Type B pancreatic cell (in vitro differentiated cells): ENCODE data around the gene FAM180B. TPM values are rescaled to one million over a fixed set of nuclear protein-coding genes. Genes with fewer than 3 reads are reported as not detected.
A peak's percentile ranks its signal among the peaks of the same experiment; 100 is the strongest.

ENCODE experiments used
- DNase-seq: peaks from one replicate; pipeline ENCODE4 v3.0.0; 2021; ENCODE audit warnings: mixed read lengths; ENCODE audit not compliant: unreplicated experiment; ENCODE audit errors: extremely low spot score
- H3K27ac Mint-ChIP-seq: 2 replicates; pipeline ENCODE4 v1.8.0; 2021; ENCODE audit warnings: mild to moderate bottlenecking, mixed read lengths
- H3K27me3 Mint-ChIP-seq: 2 replicates; pipeline ENCODE4 v1.8.0; 2021; ENCODE audit warnings: mixed read lengths
- H3K36me3 Mint-ChIP-seq: 2 replicates; pipeline ENCODE4 v1.8.0; 2021; ENCODE audit warnings: mixed read lengths
- H3K4me1 Mint-ChIP-seq: one replicate; pipeline ENCODE4 v1.8.0; 2021; ENCODE audit warnings: mixed read lengths; ENCODE audit not compliant: unreplicated experiment
- H3K4me3 Mint-ChIP-seq: 2 replicates; pipeline ENCODE4 v1.8.0; 2021; ENCODE audit warnings: mild to moderate bottlenecking, mixed read lengths
- H3K9me3 Mint-ChIP-seq: 2 replicates; pipeline ENCODE4 v1.8.0; 2021; ENCODE audit warnings: mixed read lengths
- CTCF ChIP-seq: fragments of 200-600 bp; sonication (generic); conservative IDR thresholded peaks from 2 replicates; pipeline ENCODE4 v1.5.0; 2021; ENCODE audit warnings: antibody characterized with exemption, mild to moderate bottlenecking
- total RNA-seq: library from RNA; stranded (reverse); gene quantifications from 2 replicates; pipeline ENCODE4 v1.2.1, GENCODE V29; 2021; ENCODE audit warnings: low replicate concordance

FAM180B gene
- total RNA-seq, 1 donor from 2014 or later, result 0.43 TPM

DNA sequence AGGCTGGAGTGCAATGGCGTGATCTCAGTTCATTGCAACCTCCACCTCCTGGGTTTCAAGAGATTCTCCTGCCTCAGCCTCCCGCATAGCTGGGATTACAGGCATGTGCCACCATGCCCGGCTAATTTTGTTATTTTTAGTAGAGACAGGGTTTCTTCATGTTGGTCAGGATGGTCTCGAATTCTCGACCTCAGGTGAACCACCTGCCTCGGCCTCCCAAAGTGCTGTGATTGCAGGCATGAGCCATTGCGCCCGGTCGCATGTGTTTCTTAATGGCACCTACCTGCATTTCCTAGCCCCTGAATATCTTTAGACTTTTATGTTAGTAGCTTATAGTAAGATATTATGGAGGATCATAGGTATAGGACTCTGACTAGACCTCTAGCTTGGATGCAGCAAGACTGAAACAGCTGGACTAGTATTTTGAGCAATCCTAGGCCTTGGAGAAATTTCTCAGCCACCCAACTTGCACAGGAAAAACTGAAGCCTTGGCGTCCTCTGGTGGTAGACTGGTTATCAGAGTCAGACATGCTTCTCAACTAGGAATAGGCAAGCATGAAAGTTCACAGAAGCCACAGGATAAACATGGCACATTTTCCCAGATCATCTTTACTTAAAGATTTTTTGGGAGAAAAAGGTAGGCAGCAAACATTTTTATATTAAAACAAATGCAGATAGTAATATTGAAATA is 30.4 kb downstream of the FAM180B start:
- Mint-ChIP-seq H3K27ac (no peak overlapping the region), H3K27me3 (no peaks in the 10 kb centered on the region), H3K9me3 (no peaks in the 10 kb centered on the region), H3K4me3 (no peak overlapping the region), H3K4me1 (no peaks in the 10 kb centered on the region), H3K36me3 (peaks cover 4% of the 10 kb centered on the region)
- no peak for DNase-seq
- peak; percentile 78 for TF ChIP-seq CTCF

GRCh38 chr11:47617417-47617809 is 30.9 kb downstream of the FAM180B start:
- Mint-ChIP-seq H3K36me3 (peaks cover 4% of the 10 kb centered on the region), H3K4me3 (no peak overlapping the region), H3K9me3 (no peaks in the 10 kb centered on the region), H3K27me3 (no peaks in the 10 kb centered on the region), H3K27ac (no peak overlapping the region), H3K4me1 (no peaks in the 10 kb centered on the region)
- no peak for TF ChIP-seq CTCF
- DNase-seq, result no peak

GRCh38 chr11:47620836-47621378 is 34.4 kb downstream of the FAM180B start:
- Mint-ChIP-seq H3K27me3 (no peaks in the 10 kb centered on the region), H3K9me3 (no peaks in the 10 kb centered on the region), H3K36me3 (peaks cover 10% of the 10 kb centered on the region), H3K4me3 (no peak overlapping the region), H3K27ac (no peak overlapping the region), H3K4me1 (no peaks in the 10 kb centered on the region)
- DNase-seq, result no peak
- no peak for TF ChIP-seq CTCF

DNA sequence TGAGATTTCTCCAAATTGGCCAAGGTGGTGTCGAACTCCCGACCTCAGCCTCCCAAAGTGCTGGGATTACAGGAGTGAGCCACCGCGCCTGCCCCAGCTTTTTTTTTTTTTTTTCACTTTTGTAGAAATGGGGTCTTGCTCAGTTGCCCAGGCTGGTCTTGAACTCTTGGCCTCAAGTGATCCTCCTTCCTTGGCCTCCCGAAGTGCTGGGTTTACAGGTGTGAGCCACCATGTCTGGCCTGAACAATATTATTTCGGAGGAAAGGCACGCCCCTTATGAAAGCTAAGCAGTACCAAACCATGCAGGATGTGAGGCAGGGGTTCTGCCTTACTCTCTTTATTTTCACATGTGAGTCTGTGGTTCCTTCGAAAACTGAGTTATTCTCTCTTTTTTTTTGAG is 39.8 kb downstream of the FAM180B start:
- no peak for DNase-seq
- Mint-ChIP-seq H3K36me3 (peaks cover 18% of the 10 kb centered on the region), H3K9me3 (no peaks in the 10 kb centered on the region), H3K4me1 (no peaks in the 10 kb centered on the region), H3K27me3 (no peaks in the 10 kb centered on the region), H3K27ac (no peak overlapping the region), H3K4me3 (no peak overlapping the region)
- no peak for TF ChIP-seq CTCF

DNA sequence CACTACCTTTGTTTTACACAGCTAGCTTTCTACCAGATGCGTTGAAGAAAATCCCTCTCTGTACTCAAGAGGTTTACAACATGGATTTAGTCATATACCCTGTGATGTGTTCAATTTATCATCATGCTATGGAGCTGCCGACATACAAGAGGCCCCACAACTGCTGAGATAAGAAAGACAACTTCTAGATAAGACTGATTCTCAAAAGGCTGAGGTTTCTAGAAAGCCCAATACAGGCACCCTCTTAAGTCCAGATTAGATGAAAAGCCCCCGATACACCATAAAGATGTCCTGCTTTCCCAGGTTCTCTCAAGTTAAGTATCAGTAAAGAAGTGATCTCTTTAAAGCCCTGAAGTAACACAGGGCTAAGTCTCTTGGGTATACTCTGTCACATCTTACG is 41.5 kb downstream of the FAM180B start:
- no peaks in the 10 kb centered on the region for H3K9me3 Mint-ChIP-seq
- H3K4me1 Mint-ChIP-seq, result no peaks in the 10 kb centered on the region
- H3K27me3 Mint-ChIP-seq, result no peaks in the 10 kb centered on the region
- no peak overlapping the region for H3K27ac Mint-ChIP-seq
- no peak for TF ChIP-seq CTCF
- peaks cover 26% of the 10 kb centered on the region for H3K36me3 Mint-ChIP-seq
- no peak for DNase-seq
- H3K4me3 Mint-ChIP-seq, result no peak overlapping the region
